HepG2 (cell line): ENCODE measurements around the gene RPS10. TPM values are rescaled to one million over a fixed set of nuclear protein-coding genes. Genes with fewer than 3 reads are reported as not detected.
A peak's percentile ranks its signal among the peaks of the same experiment; 100 is the strongest.

Source experiments
- AGO1 ChIP-seq: fragments of 200-400 bp; formaldehyde crosslinking; IDR thresholded peaks from 2 replicates; pipeline ENCODE4 v1.6.1; 2017; ENCODE audit warnings: mild to moderate bottlenecking, low read depth, low read length, moderate library complexity; ENCODE audit not compliant: poor library complexity, severe bottlenecking
- BCL6 ChIP-seq: IDR thresholded peaks from 2 replicates; pipeline ENCODE4 v1.6.1; 2016; ENCODE audit warnings: missing genetic modification reagents, missing compliant biosample characterization
- KIAA2018 ChIP-seq: sonication (generic); formaldehyde crosslinking; IDR thresholded peaks from 2 replicates; pipeline ENCODE4 v1.5.0; 2020; ENCODE audit warnings: mild to moderate bottlenecking, missing genetic modification reagents, borderline replicate concordance
- MTA3 ChIP-seq: sonication (generic); formaldehyde crosslinking; IDR thresholded peaks from 2 replicates; pipeline ENCODE4 v1.4.0; 2020; ENCODE audit warnings: missing genetic modification reagents
- MTERF4 ChIP-seq: sonication (generic); formaldehyde crosslinking; IDR thresholded peaks from 2 replicates; pipeline ENCODE4 v1.8.0; 2023; ENCODE audit warnings: mild to moderate bottlenecking, missing genetic modification reagents
- NRL ChIP-seq: sonication (generic); formaldehyde crosslinking; IDR thresholded peaks from 2 replicates; pipeline ENCODE4 v1.5.0; 2020; ENCODE audit warnings: missing genetic modification reagents, mild to moderate bottlenecking, moderate library complexity, borderline replicate concordance
- ZFX ChIP-seq: sonication (generic); formaldehyde crosslinking; IDR thresholded peaks from 2 replicates; pipeline ENCODE4 v1.4.0; 2020; ENCODE audit warnings: mild to moderate bottlenecking, low read depth, missing genetic modification reagents, moderate library complexity
- polyA plus RNA-seq, 8 experiments: library from polyadenylated mRNA; depleted of rRNA in 3 of 8; stranded (reverse) in 7 of 8; unstranded in 1 of 8; fragments of >200 nt; fragmentation: Illumina TruSeq in 4 of 8; extraction: Trizol in 4 of 8; gene quantifications; 2 replicates each; pipeline versions ENCODE4 v1.2.1 to v1.2.3, GENCODE V29; 2011 to 2016; ENCODE audit warnings: low read depth in 4 of 8, missing spikeins in 1 of 8, mixed read lengths in 1 of 8; ENCODE audit not compliant: insufficient read depth in 1 of 8
- total RNA-seq, 5 experiments: library from RNA; depleted of rRNA; stranded (reverse); fragments of >200 nt; fragmentation: Illumina TruSeq; extraction: Trizol; gene quantifications; 2 replicates each; pipeline ENCODE4 v1.2.3, GENCODE V29; 2016; ENCODE audit warnings: low read depth in 1 of 5
- TF ChIP-seq, protein P1 (sequence below): sonication (generic); formaldehyde crosslinking; IDR thresholded peaks from 2 replicates; pipeline ENCODE4 v1.4.0; 2020; ENCODE audit warnings: mild to moderate bottlenecking, missing genetic modification reagents

Gene RPS10
- total and polyA plus RNA-seq, 2 of the 13 experiments (the other 11 are each of a cell fraction or from before 2014, with no cell fraction given): 2,909 to 4,648 TPM

DNA sequence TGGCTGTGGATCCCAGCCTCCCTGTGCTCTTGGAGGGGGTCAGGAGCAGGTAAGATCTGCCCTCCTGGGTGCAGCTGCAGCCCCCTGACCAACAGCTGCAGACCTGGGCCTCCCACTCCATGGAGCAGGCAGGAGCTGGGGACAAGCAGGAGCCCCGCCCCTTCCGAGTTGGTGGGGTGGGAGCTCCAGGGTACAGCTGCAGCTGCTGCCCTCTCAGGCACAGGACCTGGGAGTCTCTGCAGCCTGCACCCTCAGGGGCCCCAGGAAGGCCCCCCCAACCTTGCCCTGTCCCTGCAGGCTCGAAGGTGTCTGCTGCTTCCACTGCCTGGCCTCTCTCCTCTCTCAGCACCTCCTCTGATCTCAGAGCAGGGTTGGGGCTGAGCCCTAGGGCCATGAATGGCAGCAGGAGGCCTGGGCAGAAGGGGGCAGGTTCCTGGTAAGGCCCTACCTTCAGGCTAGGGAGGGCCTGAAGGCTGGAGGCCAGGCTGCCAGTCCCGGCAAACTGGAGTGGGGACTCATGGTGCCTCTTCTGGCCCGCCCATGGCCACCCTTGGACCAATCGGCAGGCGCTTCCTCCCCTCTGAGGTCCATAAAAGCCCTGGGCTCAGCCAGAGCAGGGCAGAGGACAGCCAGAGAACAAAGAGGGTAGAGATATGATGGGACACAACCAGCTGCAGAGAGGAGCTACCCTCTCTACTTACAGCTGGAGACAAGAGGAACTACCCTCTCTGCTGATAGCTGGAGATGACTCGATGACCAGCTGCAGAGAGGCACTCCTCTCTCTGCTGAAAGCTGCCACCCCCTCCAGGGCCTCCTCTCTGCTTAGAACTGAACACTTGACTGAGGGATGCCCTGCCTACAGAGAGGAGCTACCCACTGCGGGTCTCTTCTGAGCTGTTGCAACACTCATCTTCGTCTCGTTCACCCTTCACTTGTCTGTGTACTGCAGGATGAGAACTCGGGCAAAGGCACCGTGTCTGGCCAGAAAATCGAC, 32.2 kb upstream of the RPS10 start (continued):
- TF ChIP-seq KIAA2018 (CRISPR knock-in tag) (no peak), BCL6 (CRISPR knock-in tag) (no peak), MTERF4 (no peak), ZFX (CRISPR knock-in tag) (peak; percentile 81), NRL (CRISPR knock-in tag) (peak; percentile 30; the same call in 1 of the 2 replicates), MTA3 (CRISPR knock-in tag) (no peak), AGO1 (no peak)
- TF ChIP-seq, protein P1, sequence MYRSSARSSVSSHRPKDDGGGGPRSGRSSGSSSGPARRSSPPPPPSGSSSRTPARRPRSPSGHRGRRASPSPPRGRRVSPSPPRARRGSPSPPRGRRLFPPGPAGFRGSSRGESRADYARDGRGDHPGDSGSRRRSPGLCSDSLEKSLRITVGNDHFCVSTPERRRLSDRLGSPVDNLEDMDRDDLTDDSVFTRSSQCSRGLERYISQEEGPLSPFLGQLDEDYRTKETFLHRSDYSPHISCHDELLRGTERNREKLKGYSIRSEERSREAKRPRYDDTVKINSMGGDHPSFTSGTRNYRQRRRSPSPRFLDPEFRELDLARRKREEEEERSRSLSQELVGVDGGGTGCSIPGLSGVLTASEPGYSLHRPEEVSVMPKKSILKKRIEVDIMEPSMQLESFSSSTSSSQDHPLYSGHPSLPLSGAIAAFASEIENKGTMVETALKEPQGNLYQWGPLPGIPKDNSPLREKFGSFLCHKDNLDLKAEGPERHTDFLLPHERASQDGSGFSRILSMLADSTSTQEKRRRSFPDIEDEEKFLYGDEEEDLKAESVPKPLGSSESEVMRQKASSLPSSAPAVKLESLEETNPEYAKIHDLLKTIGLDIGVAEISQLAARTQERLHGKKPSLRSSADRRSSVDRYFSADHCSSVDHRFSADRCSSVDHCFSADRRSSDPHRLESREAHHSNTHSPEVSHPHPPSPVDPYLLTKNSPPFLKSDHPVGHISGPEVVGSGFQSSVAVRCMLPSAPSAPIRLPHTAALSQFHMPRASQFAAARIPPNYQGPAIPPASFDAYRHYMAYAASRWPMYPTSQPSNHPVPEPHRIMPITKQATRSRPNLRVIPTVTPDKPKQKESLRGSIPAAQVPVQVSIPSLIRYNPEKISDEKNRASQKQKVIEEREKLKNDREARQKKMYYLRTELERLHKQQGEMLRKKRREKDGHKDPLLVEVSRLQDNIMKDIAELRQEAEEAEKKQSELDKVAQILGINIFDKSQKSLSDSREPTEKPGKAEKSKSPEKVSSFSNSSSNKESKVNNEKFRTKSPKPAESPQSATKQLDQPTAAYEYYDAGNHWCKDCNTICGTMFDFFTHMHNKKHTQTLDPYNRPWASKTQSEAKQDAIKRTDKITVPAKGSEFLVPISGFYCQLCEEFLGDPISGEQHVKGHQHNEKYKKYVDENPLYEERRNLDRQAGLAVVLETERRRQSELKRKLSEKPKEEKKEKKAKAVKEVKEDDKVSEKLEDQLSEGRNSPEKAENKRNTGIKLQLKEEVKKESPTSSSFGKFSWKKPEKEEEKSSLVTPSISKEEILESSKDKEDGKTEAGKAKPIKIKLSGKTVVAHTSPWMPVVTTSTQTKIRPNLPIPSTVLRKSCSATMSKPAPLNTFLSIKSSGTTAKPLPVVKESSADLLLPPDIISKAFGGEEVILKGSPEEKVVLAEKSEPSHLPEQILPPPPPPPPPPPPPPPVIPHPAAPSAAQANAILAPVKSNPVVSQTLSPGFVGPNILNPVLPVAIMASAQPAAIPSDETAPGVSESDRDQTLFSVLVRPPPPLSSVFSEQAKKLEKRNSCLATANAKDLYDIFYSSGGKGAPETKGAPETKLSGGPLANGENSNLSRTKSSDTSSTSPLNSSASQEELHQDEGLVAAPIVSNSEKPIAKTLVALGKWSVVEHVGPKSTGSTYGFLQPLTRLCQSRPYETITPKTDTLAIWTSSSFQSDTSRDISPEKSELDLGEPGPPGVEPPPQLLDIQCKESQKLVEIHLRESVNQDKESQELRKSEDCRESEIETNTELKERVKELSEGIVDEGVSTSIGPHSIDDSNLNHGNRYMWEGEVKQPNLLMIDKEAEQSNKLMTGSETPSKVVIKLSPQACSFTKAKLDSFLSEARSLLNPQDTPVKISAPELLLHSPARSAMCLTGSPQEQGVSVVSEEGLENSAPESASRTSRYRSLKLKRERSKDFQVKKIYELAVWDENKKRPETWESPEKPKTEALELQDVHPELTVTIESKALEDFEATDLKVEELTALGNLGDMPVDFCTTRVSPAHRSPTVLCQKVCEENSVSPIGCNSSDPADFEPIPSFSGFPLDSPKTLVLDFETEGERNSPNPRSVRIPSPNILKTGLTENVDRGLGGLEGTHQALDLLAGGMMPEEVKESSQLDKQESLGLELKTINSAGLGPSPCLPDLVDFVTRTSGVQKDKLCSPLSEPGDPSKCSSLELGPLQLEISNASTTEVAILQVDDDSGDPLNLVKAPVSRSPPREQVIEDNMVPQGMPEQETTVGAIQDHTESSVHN (CRISPR knock-in tag): no peak
